Breast epithelium (tissue), 3 donors: ENCODE measurements around the gene NEK10.

ENCODE experiments used
- CTCF ChIP-seq, 3 donors: fragments of 450-650 bp; IDR thresholded peaks; one replicate each; pipeline ENCODE4 v1.5.1; 2016 to 2017; ENCODE audit warnings: antibody characterized with exemption in 3 of 3, mild to moderate bottlenecking in 3 of 3, moderate library complexity in 3 of 3
- POLR2A ChIP-seq: fragments of 450-650 bp; IDR thresholded peaks from one replicate; pipeline ENCODE4 v1.6.1; 2016; ENCODE audit warnings: antibody characterized with exemption, mild to moderate bottlenecking, moderate library complexity
- POLR2AphosphoS5 ChIP-seq, 3 donors: sonication (generic); formaldehyde crosslinking; IDR thresholded peaks; one replicate each; pipeline ENCODE4 v1.6.1; 2017; ENCODE audit warnings: antibody characterized with exemption in 3 of 3

GRCh38 chr3:27160146-27160545 lies 209.0 kb downstream of the NEK10 start:
- no peak for TF ChIP-seq CTCF (IDR thresholded peaks at IDR 0.05)
- no peak for TF ChIP-seq POLR2A
- no peak for TF ChIP-seq POLR2AphosphoS5 (IDR thresholded peaks at IDR 0.05)
